ENCODE results near the gene C9orf85. TPM values are rescaled to one million over a fixed set of nuclear protein-coding genes. Genes with fewer than 3 reads are reported as not detected.

C9orf85 gene
- total and polyA plus RNA-seq, 4 donors: 16.2 to 22.4 (median 17.3) TPM

DNA sequence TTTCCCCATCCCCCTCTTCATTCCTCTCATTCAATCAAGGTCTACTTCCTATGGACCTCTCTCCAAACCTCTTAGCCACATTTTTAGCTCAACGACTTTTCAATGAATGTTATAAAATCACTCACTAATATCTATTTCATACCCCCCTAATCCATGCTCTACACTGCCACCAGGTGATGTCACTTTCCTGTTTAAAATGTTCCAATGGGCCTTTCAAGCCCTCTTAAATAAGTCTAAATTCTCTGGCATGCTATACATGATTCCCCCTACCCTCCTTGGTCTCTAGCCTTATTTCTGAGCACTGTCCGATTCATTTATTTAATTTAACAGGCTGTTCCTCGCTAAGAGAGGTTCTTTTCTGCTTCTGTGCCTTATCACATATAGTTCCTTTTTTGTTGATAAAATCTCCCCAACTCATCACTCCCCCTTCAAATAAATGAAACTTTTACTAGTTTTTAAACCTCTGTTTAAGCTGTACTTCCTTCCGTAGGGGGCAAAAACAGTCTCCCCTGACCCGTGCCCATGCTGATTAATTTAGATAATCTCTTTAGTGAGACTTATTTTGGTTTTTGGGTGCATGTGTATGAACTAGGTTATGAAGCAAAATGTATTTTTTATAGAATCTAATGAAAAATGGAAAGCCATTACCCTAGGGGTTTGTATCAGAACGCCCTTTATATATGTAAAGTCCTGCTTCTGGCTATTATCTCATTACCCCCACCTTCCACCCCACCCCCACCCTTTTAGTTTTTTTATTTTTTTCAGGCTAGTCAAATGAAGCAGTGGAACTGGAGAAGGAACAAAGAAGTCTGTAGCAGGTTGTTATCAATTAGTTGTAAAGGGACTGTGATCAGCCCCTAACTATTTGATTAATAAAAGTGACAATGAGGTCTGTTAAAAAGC is 9.5 kb upstream of the C9orf85 start:
- no peak overlapping the region for H3K4me3 ChIP-seq (ENCODE audit: low read depth, low read length)
- WGBS (ENCODE audit: insufficient coverage): 46% methylated on average over 3 of the region's 6 CpGs
- no peaks in the 10 kb centered on the region for H3K4me1 ChIP-seq (ENCODE audit: control insufficient read depth, insufficient read depth, low read length)
- no peak overlapping the region for H3K27ac ChIP-seq (ENCODE audit: low read depth, low read length)
- H3K9me3 ChIP-seq (ENCODE audit: control insufficient read depth, insufficient read depth, low read length): no peaks in the 10 kb centered on the region
- no peaks in the 10 kb centered on the region for H3K36me3 ChIP-seq (ENCODE audit: control insufficient read depth, insufficient read depth, low read length)
- no peak for DNase-seq (ENCODE audit: low read depth in 4 of 6, low spot score in 6 of 6)
- no peaks in the 10 kb centered on the region for H3K27me3 ChIP-seq (ENCODE audit: control insufficient read depth, insufficient read depth, low read length)

DNA sequence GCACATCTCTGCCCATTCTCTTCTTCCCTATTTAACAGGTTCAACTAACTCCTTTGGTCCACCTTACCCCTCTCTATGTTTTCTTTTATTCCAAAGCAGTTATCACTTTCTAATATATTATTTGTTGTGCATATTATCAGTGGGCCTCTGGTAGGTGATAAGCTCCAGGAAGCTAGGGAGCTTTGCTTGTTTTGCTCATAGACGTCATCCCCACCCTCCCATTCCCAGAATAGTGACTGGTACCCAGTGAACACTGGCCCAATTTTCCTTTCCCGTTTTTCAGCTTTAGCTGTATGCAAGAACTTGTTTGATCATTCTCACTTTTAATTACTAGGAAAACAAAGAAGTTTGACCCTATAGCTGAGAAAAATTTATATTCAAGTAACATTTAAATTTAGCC is 7.4 kb upstream of the C9orf85 start:
- no peaks in the 10 kb centered on the region for H3K9me3 ChIP-seq (ENCODE audit: control insufficient read depth, insufficient read depth, low read length)
- H3K27me3 ChIP-seq (ENCODE audit: control insufficient read depth, insufficient read depth, low read length): no peaks in the 10 kb centered on the region
- no peak for DNase-seq (ENCODE audit: low read depth in 4 of 6, low spot score in 6 of 6)
- no peaks in the 10 kb centered on the region for H3K36me3 ChIP-seq (ENCODE audit: control insufficient read depth, insufficient read depth, low read length)
- H3K27ac ChIP-seq (ENCODE audit: low read depth, low read length): no peak overlapping the region
- peaks cover 10% of the 10 kb centered on the region for H3K4me1 ChIP-seq (ENCODE audit: control insufficient read depth, insufficient read depth, low read length)
- no peak overlapping the region for H3K4me3 ChIP-seq (ENCODE audit: low read depth, low read length)
- WGBS (ENCODE audit: insufficient coverage): no CpG with 5 or more reads among the region's 2 CpGs

DNA sequence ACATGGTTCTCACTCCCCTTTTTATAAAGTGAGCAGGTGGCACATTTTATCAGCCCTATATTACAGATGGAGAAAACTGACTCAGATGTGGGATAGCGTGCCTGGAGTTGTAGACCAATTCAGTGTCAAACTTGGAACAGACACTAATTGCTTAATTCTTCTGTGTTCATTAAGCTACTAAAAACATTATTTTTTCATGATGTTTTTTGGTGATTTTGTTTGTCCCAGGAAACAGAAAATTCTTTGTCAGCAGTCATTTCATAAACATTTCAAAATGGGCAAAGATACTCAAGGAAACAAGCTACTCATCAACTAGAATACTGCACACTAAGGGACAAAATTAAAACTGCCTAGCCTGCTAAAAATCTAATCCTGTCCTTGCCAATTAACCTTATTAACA is 2.6 kb upstream of the C9orf85 start:
- Histone ChIP-seq H3K4me3 (ENCODE audit: low read depth, low read length) (peak overlapping the region; percentile 95), H3K27ac (ENCODE audit: low read depth, low read length) (no peak overlapping the region), H3K4me1 (ENCODE audit: control insufficient read depth, insufficient read depth, low read length) (peaks cover 16% of the 10 kb centered on the region), H3K9me3 (ENCODE audit: control insufficient read depth, insufficient read depth, low read length) (no peaks in the 10 kb centered on the region), H3K36me3 (ENCODE audit: control insufficient read depth, insufficient read depth, low read length) (no peaks in the 10 kb centered on the region), H3K27me3 (ENCODE audit: control insufficient read depth, insufficient read depth, low read length) (no peaks in the 10 kb centered on the region)
- WGBS (ENCODE audit: insufficient coverage): no CpG with 5 or more reads among the region's 1 CpG
- peak in 3 of 6 donors; percentile 7 to 16 (median 9) for DNase-seq (ENCODE audit: low read depth in 4 of 6, low spot score in 6 of 6)

DNA sequence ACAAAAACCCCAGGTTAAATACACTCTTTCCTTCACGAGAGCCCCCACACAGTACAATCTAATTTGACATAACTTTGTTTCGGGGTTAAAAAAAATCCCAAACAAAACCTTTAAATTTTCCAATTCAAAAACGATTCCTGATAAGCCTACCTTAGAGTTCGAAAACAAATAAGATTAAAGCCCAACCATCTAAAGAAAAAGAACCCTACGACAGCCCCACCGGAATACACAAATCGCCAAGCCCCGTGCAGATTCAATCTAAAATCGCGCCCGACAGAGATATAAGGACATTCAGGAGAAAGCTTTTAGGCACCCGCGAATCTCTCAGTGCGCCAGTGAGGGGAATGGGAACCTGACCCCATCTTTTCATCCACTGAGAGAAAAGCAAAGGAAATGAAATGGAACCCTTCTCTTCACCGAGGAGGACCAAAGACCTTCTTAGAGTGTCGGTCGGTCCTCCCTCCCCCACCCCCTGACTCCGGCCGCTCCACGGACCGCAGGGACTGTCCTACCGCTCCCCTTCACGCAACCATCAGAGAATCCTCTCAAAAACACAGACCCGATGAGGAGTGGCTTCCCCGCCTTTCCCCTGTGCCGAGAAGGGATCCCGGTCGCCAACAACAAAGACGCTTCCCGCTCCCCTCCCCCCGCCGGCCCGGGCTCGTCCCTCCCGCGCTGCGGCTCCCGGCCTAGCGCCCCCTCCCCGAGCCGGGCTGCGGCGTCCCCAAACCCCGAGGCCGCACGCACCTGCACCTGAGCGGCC is 1.4 kb upstream of the C9orf85 start:
- peak overlapping the region; percentile 95 for H3K4me3 ChIP-seq (ENCODE audit: low read depth, low read length)
- no peaks in the 10 kb centered on the region for H3K9me3 ChIP-seq (ENCODE audit: control insufficient read depth, insufficient read depth, low read length)
- under 1% methylated on average over 37 of the region's 47 CpGs for WGBS (ENCODE audit: insufficient coverage)
- H3K27ac ChIP-seq (ENCODE audit: low read depth, low read length): peak overlapping the region; percentile 90
- no peaks in the 10 kb centered on the region for H3K36me3 ChIP-seq (ENCODE audit: control insufficient read depth, insufficient read depth, low read length)
- H3K4me1 ChIP-seq (ENCODE audit: control insufficient read depth, insufficient read depth, low read length): peaks cover 16% of the 10 kb centered on the region
- no peaks in the 10 kb centered on the region for H3K27me3 ChIP-seq (ENCODE audit: control insufficient read depth, insufficient read depth, low read length)
- DNase-seq (ENCODE audit: low read depth in 4 of 6, low spot score in 6 of 6): peak; percentile 40 to 90 (median 58)

DNA sequence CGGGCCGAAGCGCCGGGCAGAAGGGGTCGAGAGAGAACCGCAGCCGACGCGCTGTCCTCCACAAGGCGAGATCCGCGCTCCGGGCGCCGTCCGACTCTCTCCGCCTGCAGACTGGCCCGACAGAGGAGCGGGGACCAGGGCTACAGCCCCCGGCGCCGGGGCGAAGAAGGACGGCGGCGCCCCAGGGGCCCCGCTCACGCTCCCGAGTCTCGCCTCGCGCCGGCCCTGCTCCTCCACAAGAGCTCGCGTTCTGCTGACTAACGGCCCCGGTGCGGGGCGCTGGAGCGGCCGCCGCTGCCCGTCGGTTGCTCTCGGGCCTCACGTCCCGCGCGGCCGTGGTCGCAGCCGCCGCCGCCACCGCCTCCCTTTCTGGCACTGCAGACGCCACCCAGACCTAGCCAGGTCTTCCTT is 784 bp upstream of the C9orf85 start:
- Histone ChIP-seq H3K27me3 (ENCODE audit: control insufficient read depth, insufficient read depth, low read length) (no peaks in the 10 kb centered on the region), H3K4me3 (ENCODE audit: low read depth, low read length) (peak overlapping the region; percentile 95), H3K27ac (ENCODE audit: low read depth, low read length) (peak overlapping the region; percentile 90), H3K36me3 (ENCODE audit: control insufficient read depth, insufficient read depth, low read length) (no peaks in the 10 kb centered on the region), H3K4me1 (ENCODE audit: control insufficient read depth, insufficient read depth, low read length) (peaks cover 16% of the 10 kb centered on the region), H3K9me3 (ENCODE audit: control insufficient read depth, insufficient read depth, low read length) (no peaks in the 10 kb centered on the region)
- peak in 1 of 6 donors; percentile 43 for DNase-seq (ENCODE audit: low read depth in 4 of 6, low spot score in 6 of 6)
- 0% methylated on average over 56 of the region's 56 CpGs for WGBS (ENCODE audit: insufficient coverage)

DNA sequence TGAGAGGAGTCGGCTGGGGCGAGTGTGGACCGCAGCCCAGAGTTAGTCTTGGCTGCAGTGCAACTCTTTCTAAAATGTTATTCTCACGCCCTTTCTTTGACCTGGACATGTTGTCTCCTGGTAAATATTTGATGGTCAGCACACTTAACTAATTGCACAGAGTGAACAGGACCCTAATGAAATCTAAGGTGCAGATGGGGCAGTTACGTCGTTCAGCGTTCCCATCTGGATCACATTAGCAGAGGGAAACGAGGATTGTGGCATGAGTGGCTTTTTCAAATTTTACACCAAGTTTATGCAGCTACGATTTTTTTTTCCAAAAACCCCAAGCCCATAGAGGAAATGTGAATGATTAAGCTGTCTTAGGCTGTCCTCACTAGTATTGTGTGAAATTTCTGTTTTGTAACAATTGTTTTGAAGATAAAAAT is 483 bp downstream of the C9orf85 start:
- peak overlapping the region; percentile 95 for H3K4me3 ChIP-seq (ENCODE audit: low read depth, low read length)
- DNase-seq (ENCODE audit: low read depth in 4 of 6, low spot score in 6 of 6): no peak
- no peaks in the 10 kb centered on the region for H3K9me3 ChIP-seq (ENCODE audit: control insufficient read depth, insufficient read depth, low read length)
- peaks cover 16% of the 10 kb centered on the region for H3K4me1 ChIP-seq (ENCODE audit: control insufficient read depth, insufficient read depth, low read length)
- 0% methylated on average over 7 of the region's 9 CpGs for WGBS (ENCODE audit: insufficient coverage)
- no peaks in the 10 kb centered on the region for H3K27me3 ChIP-seq (ENCODE audit: control insufficient read depth, insufficient read depth, low read length)
- H3K27ac ChIP-seq (ENCODE audit: low read depth, low read length): peak overlapping the region; percentile 90
- no peaks in the 10 kb centered on the region for H3K36me3 ChIP-seq (ENCODE audit: control insufficient read depth, insufficient read depth, low read length)

DNA sequence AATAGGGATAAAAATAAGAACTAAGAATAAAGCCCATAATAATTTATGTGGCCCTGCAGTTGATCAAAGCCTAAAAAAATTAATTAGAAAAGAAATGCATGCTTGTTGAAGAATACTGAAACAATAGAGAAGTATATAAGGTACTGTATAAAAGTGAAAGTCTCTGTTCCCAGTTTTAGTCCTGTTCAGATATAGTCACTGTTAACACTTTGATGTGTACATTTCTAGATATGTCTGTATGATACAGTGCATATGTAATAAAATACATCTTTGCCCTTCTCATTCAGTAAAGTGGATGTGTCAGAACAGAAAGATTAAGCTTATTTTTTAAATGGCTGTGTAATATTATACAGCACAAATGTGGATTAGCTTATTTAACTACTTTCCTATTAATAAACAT is 4.1 kb downstream of the C9orf85 start:
- no peak for DNase-seq (ENCODE audit: low read depth in 4 of 6, low spot score in 6 of 6)
- Histone ChIP-seq H3K9me3 (ENCODE audit: control insufficient read depth, insufficient read depth, low read length) (no peaks in the 10 kb centered on the region), H3K4me3 (ENCODE audit: low read depth, low read length) (no peak overlapping the region), H3K27me3 (ENCODE audit: control insufficient read depth, insufficient read depth, low read length) (no peaks in the 10 kb centered on the region), H3K4me1 (ENCODE audit: control insufficient read depth, insufficient read depth, low read length) (peaks cover 6% of the 10 kb centered on the region), H3K27ac (ENCODE audit: low read depth, low read length) (no peak overlapping the region), H3K36me3 (ENCODE audit: control insufficient read depth, insufficient read depth, low read length) (no peaks in the 10 kb centered on the region)

DNA sequence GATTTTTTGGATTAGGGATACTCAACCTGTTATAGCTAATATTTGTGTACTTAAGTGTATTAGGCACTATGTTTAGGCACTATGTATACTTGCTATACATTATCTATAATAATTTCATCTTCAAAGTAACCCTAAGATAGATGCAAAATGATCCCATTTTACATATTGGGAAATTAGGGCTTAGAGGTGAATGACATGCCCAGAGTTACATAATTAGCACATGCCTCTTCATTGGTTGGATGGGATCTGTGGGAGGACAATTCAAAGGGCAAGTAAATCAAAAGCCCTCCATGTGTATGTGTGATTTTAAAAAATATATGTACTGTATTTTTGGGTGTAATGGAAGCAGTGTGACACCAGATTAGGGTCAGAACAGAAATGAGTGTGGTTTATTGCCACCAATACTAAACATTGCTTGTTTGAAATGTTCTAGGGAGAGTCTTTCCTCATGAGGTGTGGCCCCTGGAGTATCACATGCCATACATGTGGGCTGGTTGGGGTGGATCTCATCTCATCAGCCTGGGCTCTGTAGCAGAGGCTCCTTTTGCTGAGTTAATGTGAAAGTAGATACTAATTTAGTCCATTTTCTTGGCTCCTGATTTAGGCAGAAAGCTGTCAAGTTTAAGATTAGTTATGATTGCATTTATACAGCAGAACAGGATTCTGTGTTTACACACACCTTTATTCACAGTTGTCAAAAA is 5.5 kb downstream of the C9orf85 start:
- H3K27ac ChIP-seq (ENCODE audit: low read depth, low read length): no peak overlapping the region
- no peak for DNase-seq (ENCODE audit: low read depth in 4 of 6, low spot score in 6 of 6)
- H3K27me3 ChIP-seq (ENCODE audit: control insufficient read depth, insufficient read depth, low read length): no peaks in the 10 kb centered on the region
- no peaks in the 10 kb centered on the region for H3K9me3 ChIP-seq (ENCODE audit: control insufficient read depth, insufficient read depth, low read length)
- H3K4me3 ChIP-seq (ENCODE audit: low read depth, low read length): no peak overlapping the region
- no peaks in the 10 kb centered on the region for H3K36me3 ChIP-seq (ENCODE audit: control insufficient read depth, insufficient read depth, low read length)
- peaks cover 6% of the 10 kb centered on the region for H3K4me1 ChIP-seq (ENCODE audit: control insufficient read depth, insufficient read depth, low read length)

DNA sequence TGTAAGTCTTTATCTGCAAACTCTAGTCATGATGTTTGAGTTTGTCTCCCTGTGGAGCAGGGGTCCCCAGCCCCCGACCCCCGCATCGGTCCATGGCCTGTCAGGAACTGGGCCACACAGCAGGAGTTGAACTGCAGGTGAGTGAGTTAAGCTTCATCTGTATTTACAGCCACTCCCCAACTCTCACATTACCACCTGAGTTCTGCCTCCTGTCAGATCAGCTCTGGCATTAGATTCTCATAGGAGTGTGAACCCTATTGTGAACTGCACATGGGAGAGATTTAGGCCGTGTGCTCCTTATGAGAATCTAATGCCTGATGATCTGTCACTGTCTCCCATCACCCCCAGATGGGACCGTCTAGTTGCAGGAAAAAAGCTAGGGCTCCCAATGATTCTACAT is 7.0 kb downstream of the C9orf85 start:
- 100% methylated on average over 3 of the region's 5 CpGs for WGBS (ENCODE audit: insufficient coverage)
- Histone ChIP-seq H3K4me3 (ENCODE audit: low read depth, low read length) (no peak overlapping the region), H3K27ac (ENCODE audit: low read depth, low read length) (no peak overlapping the region), H3K4me1 (ENCODE audit: control insufficient read depth, insufficient read depth, low read length) (no peaks in the 10 kb centered on the region), H3K27me3 (ENCODE audit: control insufficient read depth, insufficient read depth, low read length) (no peaks in the 10 kb centered on the region), H3K36me3 (ENCODE audit: control insufficient read depth, insufficient read depth, low read length) (no peaks in the 10 kb centered on the region), H3K9me3 (ENCODE audit: control insufficient read depth, insufficient read depth, low read length) (no peaks in the 10 kb centered on the region)
- no peak for DNase-seq (ENCODE audit: low read depth in 4 of 6, low spot score in 6 of 6)
